Endothelial cell of umbilical vein (primary cell): Measurements from ENCODE around the gene MESP1. TPM values are rescaled to one million over a fixed set of nuclear protein-coding genes. Genes with fewer than 3 reads are reported as not detected.

Experiments
- BruUV-seq: library from RNA; stranded (reverse); fragments of 400-500 nt; replicated peaks from 2 replicates; lab custom pipeline; 2021; lab: Mats Ljungman, UMichigan
- CTCF ChIA-PET: fragments of 300-600, 350-600 bp; sonication (Branson Sonifier 250); formaldehyde crosslinking; loops from one replicate; lab custom pipeline; 2021; ENCODE audit warnings: antibody characterized with exemption, inconsistent platforms; lab: Charles Lee
- POLR2A ChIA-PET: fragments of 300-600, 350-600 bp; sonication (Branson Sonifier 250); formaldehyde crosslinking; loops from one replicate; lab custom pipeline; 2021; ENCODE audit warnings: antibody characterized with exemption, inconsistent platforms; lab: Charles Lee
- DNase-seq: peaks from one replicate; pipeline ENCODE4 v3.0.0-alpha.2; 2011; ENCODE audit warnings: low read depth, low spot score
- FAIRE-seq: peaks from 2 replicates; lab custom pipeline; 2011; peaks lifted over from hg19 to GRCh38; lab: Jason Lieb, UNC
- H2AFZ ChIP-seq: 2 replicates; pipeline ENCODE4 v1.6.0; 2012; ENCODE audit warnings: low read depth, low read length, control low read depth, inconsistent platforms
- H3K27ac ChIP-seq: 2 replicates; pipeline ENCODE4 v1.5.1; 2011; ENCODE audit warnings: low read depth, mild to moderate bottlenecking, control low read depth, low read length, moderate library complexity; ENCODE audit not compliant: insufficient read depth
- H3K27me3 ChIP-seq, 2 experiments: 2 replicates each; pipeline versions ENCODE4 v1.6.0 to v1.6.1; 2011; ENCODE audit warnings: low read length in 2 of 2, mixed read lengths in 1 of 2; ENCODE audit not compliant: control insufficient read depth in 2 of 2, insufficient read depth in 2 of 2
- H3K36me3 ChIP-seq, 2 experiments: 2 replicates in 1 of 2; 3 replicates in 1 of 2; pipeline ENCODE4 v1.5.1; 2011; ENCODE audit warnings: low read length in 2 of 2, mild to moderate bottlenecking in 1 of 2, moderate library complexity in 1 of 2; ENCODE audit not compliant: control insufficient read depth in 2 of 2, insufficient read depth in 2 of 2; ENCODE audit errors: extremely low read depth in 1 of 2
- H3K4me1 ChIP-seq: 3 replicates; pipeline ENCODE4 v1.5.1; 2011; ENCODE audit warnings: mild to moderate bottlenecking, low read length; ENCODE audit not compliant: control insufficient read depth, insufficient read depth; ENCODE audit errors: extremely low read depth
- H3K4me2 ChIP-seq: 2 replicates; pipeline ENCODE4 v1.6.1; 2011; ENCODE audit warnings: low read length, control low read depth, mixed read lengths; ENCODE audit not compliant: insufficient read depth
- H3K4me3 ChIP-seq, 3 experiments: fragments of 200-600 bp in 1 of 3; sonication (generic), shearing (Covaris generic) in 1 of 3; replicated peaks in 1 of 3; 2 replicates each; pipeline ENCODE4 v1.5.1; 2011 to 2016; ENCODE audit warnings: control low read depth in 3 of 3, low read length in 3 of 3, mild to moderate bottlenecking in 2 of 3, inconsistent platforms in 1 of 3, low read depth in 1 of 3, moderate library complexity in 1 of 3; ENCODE audit not compliant: insufficient read depth in 1 of 3
- H3K79me2 ChIP-seq: 2 replicates; pipeline ENCODE4 v1.6.0; 2012; ENCODE audit warnings: low read length, inconsistent platforms; ENCODE audit not compliant: control insufficient read depth, insufficient read depth
- H3K9ac ChIP-seq: replicated peaks from 2 replicates; pipeline ENCODE3; 2011; ENCODE audit warnings: low read length, control low read depth; ENCODE audit not compliant: insufficient read depth; ENCODE audit errors: extremely low read depth
- H3K9me1 ChIP-seq: replicated peaks from 3 replicates; pipeline ENCODE4 v1.6.0; 2011; ENCODE audit warnings: mild to moderate bottlenecking, low read length; ENCODE audit not compliant: control insufficient read depth, insufficient read depth; ENCODE audit errors: extremely low read depth
- H3K9me3 ChIP-seq: replicated peaks from 2 replicates; pipeline ENCODE4 v1.5.1; 2012; ENCODE audit warnings: low read length, inconsistent platforms; ENCODE audit not compliant: control insufficient read depth, insufficient read depth
- H4K20me1 ChIP-seq: replicated peaks from 2 replicates; pipeline ENCODE3; 2011; ENCODE audit warnings: mild to moderate bottlenecking, low read length; ENCODE audit not compliant: control insufficient read depth, insufficient read depth; ENCODE audit errors: extremely low read depth
- CTCF ChIP-seq, 2 donors: IDR thresholded peaks; 1 replicate in 1 of 2; 2 replicates in 1 of 2; pipeline ENCODE4 v1.5.1; 2011; ENCODE audit warnings: low read length in 2 of 2, mild to moderate bottlenecking in 2 of 2, moderate library complexity in 2 of 2, control low read depth in 1 of 2, inconsistent platforms in 1 of 2, low read depth in 1 of 2; ENCODE audit not compliant: insufficient read depth in 1 of 2; ENCODE audit errors: extremely low read depth in 1 of 2
- EZH2 ChIP-seq: IDR thresholded peaks from 2 replicates; pipeline ENCODE4 v1.6.1; 2012; ENCODE audit warnings: borderline replicate concordance, low read depth, mild to moderate bottlenecking, moderate library complexity, low read length, inconsistent platforms; ENCODE audit not compliant: severe bottlenecking
- FOS ChIP-seq: IDR thresholded peaks from 2 replicates; pipeline ENCODE4 v1.6.1; 2011; ENCODE audit warnings: mild to moderate bottlenecking, low read length, moderate library complexity, borderline replicate concordance; ENCODE audit not compliant: insufficient read depth
- GATA2 ChIP-seq: IDR thresholded peaks from 2 replicates; pipeline ENCODE4 v1.7.0; 2011; ENCODE audit warnings: low read depth, mild to moderate bottlenecking, moderate library complexity, mixed read lengths, low read length; ENCODE audit not compliant: insufficient read length, insufficient read depth
- JUN ChIP-seq: IDR thresholded peaks from 2 replicates; pipeline ENCODE4 v1.6.1; 2011; ENCODE audit warnings: borderline replicate concordance, low read depth; ENCODE audit not compliant: insufficient read length, insufficient read depth
- MAX ChIP-seq: IDR thresholded peaks from 2 replicates; pipeline ENCODE4 v1.6.1; 2011; ENCODE audit not compliant: insufficient read depth, insufficient read length
- MYC ChIP-seq: IDR thresholded peaks from one replicate; pipeline ENCODE4 v1.6.1; 2011; ENCODE audit warnings: mild to moderate bottlenecking, low read depth, low read length
- POLR2A ChIP-seq: IDR thresholded peaks from 2 replicates; pipeline ENCODE4 v1.6.1; 2012; ENCODE audit warnings: low read depth, mild to moderate bottlenecking, control low read depth, low read length
- POLR2AphosphoS5 ChIP-seq: IDR thresholded peaks from 2 replicates; pipeline ENCODE4 v1.6.1; 2012; ENCODE audit warnings: low read depth, mild to moderate bottlenecking, control low read depth, low read length, moderate library complexity; ENCODE audit not compliant: insufficient read depth
- dilution Hi-C: fragments of 300-500 bp; cut with MboI; formaldehyde crosslinking; loops from one replicate; pipeline ENCODE4 v1.15.0; 2019; ENCODE audit warnings: low sequenced_read_pairs; ENCODE audit not compliant: extremely low pct_ligation_motif_present
- intact Hi-C: fragments of 100-400 bp; cut with micrococcal nuclease; formaldehyde crosslinking; loops from one replicate; pipeline ENCODE4 v1.10.0; 2022
- polyA plus RNA-seq, 4 experiments: library from polyadenylated mRNA; depleted of rRNA in 3 of 4; stranded (reverse) in 3 of 4; unstranded in 1 of 4; fragments of >200 nt; gene quantifications; 2 replicates each; pipeline versions ENCODE4 v1.2.1 to v1.2.3, GENCODE V29; 2011 to 2012; ENCODE audit warnings: missing spikeins in 1 of 4
- total RNA-seq: library from RNA; stranded (reverse); gene quantifications from 2 replicates; pipeline ENCODE4 v1.2.3, GENCODE V29; 2021

MESP1 gene
- total and polyA plus RNA-seq, 2 donors (not counting 3 experiments of a cell fraction or from before 2014, with no cell fraction given), result 0.68 to 1.7 TPM

- no peak overlapping the region for H2AFZ ChIP-seq
- H3K36me3 ChIP-seq, result no peaks in the 10 kb centered on the region
- no peak overlapping the region for H3K9ac ChIP-seq
- no peak overlapping the region for H3K4me3 ChIP-seq
- BruUV-seq, result no TSS peak
- H3K4me1 ChIP-seq, result peaks cover 6% of the 10 kb centered on the region
- FAIRE-seq (no peak), DNase-seq (no peak)
- TF ChIP-seq CTCF (IDR thresholded peaks at IDR 0.05; ENCODE audit: extremely low read depth in 1 of 2, insufficient read depth in 1 of 2, low read depth in 1 of 2, low read length in 2 of 2) (no peak), POLR2AphosphoS5 (no peak), MYC (no peak), MAX (no peak), POLR2A (no peak), FOS (no peak), EZH2 (no peak), JUN (no peak), GATA2 (no peak)
- POLR2A ChIA-PET, result no interaction called here
- no peaks in the 10 kb centered on the region for H3K9me3 ChIP-seq
- H4K20me1 ChIP-seq, result no peaks in the 10 kb centered on the region
- intact Hi-C loops, result loop anchor here (2.0 to 5.0 kb wide), 3 partner anchors 17 to 39 kb away; no protein-coding TSS in a partner anchor
- H3K27me3 ChIP-seq, result no peaks in the 10 kb centered on the region
- no peaks in the 10 kb centered on the region for H3K9me1 ChIP-seq
- no peak overlapping the region for H3K4me2 ChIP-seq
- CTCF ChIA-PET, result interaction anchor here (1.1 to 2.4 kb wide), 4 partner anchors 17 to 110 kb away, joined by 3 to 17 read pairs (median 8); no protein-coding TSS in a partner anchor
- H3K27ac ChIP-seq, result no peak overlapping the region
- dilution Hi-C loops, result no loop called here
- no peaks in the 10 kb centered on the region for H3K79me2 ChIP-seq
These were observed 26.8 kb upstream of the MESP1 start for GRCh38 chr15:89777782-89778380.
